BJ (cell line): ENCODE measurements around the gene RAD54L2. TPM values are rescaled to one million over a fixed set of nuclear protein-coding genes. Genes with fewer than 3 reads are reported as not detected.
"Not testable (repeated sequence)": the region's sequence is repeated elsewhere in the genome, so short reads cannot be mapped to it uniquely, and the experiment has no call there.

Experiments
- CTCF ChIA-PET: fragments of 350-600 bp; formaldehyde crosslinking; extraction: SDS; loops from one replicate; lab custom pipeline; 2021; ENCODE audit warnings: antibody characterized with exemption, inconsistent platforms; lab: Yijun Ruan, JAX
- POLR2A ChIA-PET: fragments of 300-600 bp; sonication (Branson Sonifier 250); formaldehyde crosslinking; extraction: SDS; loops from one replicate; lab custom pipeline; 2021; ENCODE audit warnings: antibody characterized with exemption; lab: Charles Lee
- DNase-seq: peaks from one replicate; pipeline ENCODE4 v3.0.0-alpha.2; 2011; ENCODE audit warnings: low read depth
- H3K27me3 ChIP-seq: 2 replicates; pipeline ENCODE4 v1.6.0; 2011; ENCODE audit warnings: low read length; ENCODE audit not compliant: control insufficient read depth, insufficient read depth
- H3K36me3 ChIP-seq: 2 replicates; pipeline ENCODE4 v1.5.1; 2011; ENCODE audit warnings: low read length; ENCODE audit not compliant: control insufficient read depth, insufficient read depth
- H3K4me3 ChIP-seq: 2 replicates; pipeline ENCODE4 v1.5.1; 2011; ENCODE audit warnings: low read depth, mild to moderate bottlenecking, control low read depth, low read length
- CTCF ChIP-seq: IDR thresholded peaks from 2 replicates; pipeline ENCODE4 v1.5.1; 2011; ENCODE audit warnings: low read depth, mild to moderate bottlenecking, control low read depth, inconsistent platforms, low read length, moderate library complexity; ENCODE audit not compliant: insufficient read depth
- polyA plus RNA-seq: library from polyadenylated mRNA; depleted of rRNA; stranded (reverse); fragments of >200 nt; gene quantifications from 2 replicates; pipeline ENCODE4 v1.2.3, GENCODE V29; 2011

Gene RAD54L2
- polyA plus RNA-seq, 1 experiment = 5.9 TPM

DNA sequence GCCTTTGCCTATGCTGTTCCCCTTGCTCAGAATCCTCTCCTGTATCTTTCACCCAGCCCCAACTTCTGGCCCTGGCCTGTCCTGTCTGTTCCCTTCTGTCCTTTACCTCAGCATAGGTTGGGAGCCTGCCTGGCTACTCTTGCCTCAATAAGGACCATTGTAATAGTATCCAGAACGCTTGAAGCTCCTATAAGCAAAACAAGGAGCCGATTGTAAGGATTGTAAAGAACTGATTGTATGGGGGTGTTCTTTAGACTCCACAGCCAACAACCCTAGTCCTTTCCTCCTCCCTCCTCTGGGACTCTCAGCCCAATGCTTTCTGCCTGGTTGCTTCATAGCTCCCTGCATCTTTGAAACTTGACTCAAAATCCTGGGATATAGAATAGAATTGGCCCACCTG is 18.7 kb upstream of the RAD54L2 start:
- CTCF ChIA-PET = interaction anchor here (0.9 to 2.0 kb wide), 3 partner anchors 9 to 149 kb away, joined by 4 to 9 read pairs (median 6); no protein-coding TSS in a partner anchor

DNA sequence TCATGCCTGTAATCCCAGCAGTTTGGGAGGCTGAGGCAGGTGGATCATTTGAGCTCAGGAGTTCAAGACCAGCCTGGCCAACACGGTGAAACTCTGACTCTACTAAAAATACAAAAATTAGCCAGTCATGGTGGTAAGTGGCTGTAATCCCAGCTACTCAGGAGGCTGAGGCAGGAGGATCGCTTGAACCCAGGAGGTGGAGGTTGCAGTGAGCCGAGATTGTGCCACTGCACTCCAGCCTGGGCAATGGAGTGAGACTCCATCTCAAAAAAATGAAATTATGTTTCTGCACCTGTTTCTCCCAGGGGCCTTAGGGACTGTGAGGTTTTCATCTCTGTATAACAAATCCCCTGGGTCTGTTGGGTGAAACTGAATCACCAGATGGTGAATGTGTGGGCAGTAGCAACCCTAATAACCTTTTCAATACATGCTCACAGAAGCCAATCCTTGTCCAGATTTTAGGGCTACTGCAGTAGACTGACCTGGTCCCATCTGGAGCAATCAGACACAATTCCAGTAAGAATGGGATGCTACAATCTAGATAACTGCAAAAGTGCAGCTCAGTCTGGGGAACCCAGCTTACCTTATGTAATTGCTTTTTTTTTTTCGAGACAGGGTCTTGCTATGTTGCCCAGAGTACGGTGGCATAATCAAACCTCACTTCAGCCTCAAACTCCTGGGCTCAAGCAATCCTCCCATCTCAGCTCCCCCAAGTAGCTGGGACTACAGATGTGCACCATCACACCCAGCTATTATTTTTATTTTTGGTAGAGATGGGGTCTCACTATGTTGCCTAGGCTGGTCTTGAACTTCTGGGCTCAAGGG is 17.4 kb upstream of the RAD54L2 start:
- H3K27me3 ChIP-seq, POLR2A ChIA-PET, DNase-seq, H3K4me3 ChIP-seq, H3K36me3 ChIP-seq: not testable (repeated sequence)
- CTCF ChIA-PET = interaction anchor here (0.9 to 2.0 kb wide), 4 partner anchors 10 to 149 kb away, joined by 4 to 9 read pairs (median 5); no protein-coding TSS in a partner anchor

More for the DNA sequence above, 18.7 kb upstream of the RAD54L2 start:
- TF ChIP-seq CTCF = no peak
- POLR2A ChIA-PET = interaction anchor here (0.6 kb wide), 1 partner anchor 575 kb away, joined by 4 read pairs; no protein-coding TSS in a partner anchor
- no peak for DNase-seq
- no peaks in the 10 kb centered on the region for H3K36me3 ChIP-seq
- H3K27me3 ChIP-seq = no peaks in the 10 kb centered on the region
- H3K4me3 ChIP-seq = no peak overlapping the region

- H3K4me3 ChIP-seq = no peak overlapping the region
- no peak for DNase-seq
These were observed 16.1 kb upstream of the RAD54L2 start for GRCh38 chr3:51522273-51522962.

DNA sequence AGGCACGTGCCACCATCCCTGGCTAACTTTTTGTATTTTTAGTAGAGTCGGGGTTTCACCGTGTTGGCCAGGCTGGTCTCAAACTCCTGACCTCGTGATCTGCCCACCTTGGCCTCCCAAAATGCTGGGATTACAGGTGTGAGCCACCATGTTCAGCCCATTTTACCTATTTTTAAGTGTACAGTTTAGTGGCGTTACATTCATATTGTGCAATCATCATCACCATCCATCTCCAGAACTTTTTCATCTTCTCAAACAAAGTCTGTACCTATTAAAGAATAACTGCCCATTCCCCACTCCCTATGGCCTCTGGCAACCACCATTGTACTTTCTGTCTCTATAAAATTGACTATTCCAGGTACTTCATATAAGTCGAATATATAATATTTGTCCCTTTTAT is 13.6 kb upstream of the RAD54L2 start:
- H3K36me3 ChIP-seq, DNase-seq, H3K4me3 ChIP-seq, CTCF ChIA-PET, H3K27me3 ChIP-seq, POLR2A ChIA-PET: not testable (repeated sequence)

More at GRCh38 chr3:51522273-51522962, 16.1 kb upstream of the RAD54L2 start:
- no peak for TF ChIP-seq CTCF
- H3K27me3 ChIP-seq = no peaks in the 10 kb centered on the region
- ChIA-PET CTCF (interaction anchor here (1.9 kb wide), 1 partner anchor 148 kb away, joined by 4 read pairs; no protein-coding TSS in a partner anchor), POLR2A (no interaction called here)
- no peaks in the 10 kb centered on the region for H3K36me3 ChIP-seq

- Histone ChIP-seq H3K27me3 (no peaks in the 10 kb centered on the region), H3K4me3 (no peak overlapping the region), H3K36me3 (no peaks in the 10 kb centered on the region)
- TF ChIP-seq CTCF = no peak
- POLR2A ChIA-PET = no interaction called here
- DNase-seq = no peak
- CTCF ChIA-PET = interaction anchor here (1.0 kb wide), 1 partner anchor 28 kb away, joined by 3 read pairs; no protein-coding TSS in a partner anchor
These were observed 8.0 kb upstream of the RAD54L2 start for GRCh38 chr3:51530485-51530884.
